A673 (cell line): ENCODE results near the gene SPDEF. TPM values are rescaled to one million over a fixed set of nuclear protein-coding genes. Genes with fewer than 3 reads are reported as not detected.

Source experiments
- BruUV-seq: library from RNA; stranded (reverse); fragments of 400-500 nt; replicated peaks from 2 replicates; lab custom pipeline; 2021; lab: Mats Ljungman, UMichigan
- CTCF ChIA-PET: fragments of 300-600 bp; sonication (Branson Sonifier 250); formaldehyde crosslinking; loops from one replicate; lab custom pipeline; 2022; ENCODE audit warnings: antibody characterized with exemption; lab: Charles Lee
- POLR2A ChIA-PET: fragments of 300-600 bp; sonication (Branson Sonifier 250); formaldehyde crosslinking; loops from one replicate; lab custom pipeline; 2022; ENCODE audit warnings: antibody characterized with exemption; ENCODE audit not compliant: low non-redundant PET; lab: Charles Lee
- DNase-seq: peaks from one replicate; pipeline ENCODE4 v3.0.0-alpha.2; 2015; ENCODE audit warnings: low spot score
- H3K27ac ChIP-seq: fragments of 200-600 bp; sonication (generic); 2 replicates; pipeline ENCODE4 v1.5.1; 2016; ENCODE audit warnings: mixed run types, low read depth, mild to moderate bottlenecking, mixed read lengths, antibody characterized with exemption, low read length; ENCODE audit not compliant: poor library complexity, severe bottlenecking
- H3K27me3 ChIP-seq: fragments of 200-600 bp; sonication (generic); replicated peaks from 2 replicates; pipeline ENCODE4 v1.6.1; 2017; ENCODE audit warnings: mixed run types, low read depth, mild to moderate bottlenecking, mixed read lengths, antibody characterized with exemption, low read length; ENCODE audit not compliant: insufficient read depth, poor library complexity
- H3K36me3 ChIP-seq: fragments of 200-600 bp; sonication (generic); 2 replicates; pipeline ENCODE4 v1.6.1; 2016; ENCODE audit warnings: mixed run types, mild to moderate bottlenecking, mixed read lengths, antibody characterized with exemption, low read length; ENCODE audit not compliant: insufficient read depth, poor library complexity, severe bottlenecking
- H3K4me1 ChIP-seq: fragments of 200-600 bp; sonication (generic); 2 replicates; pipeline ENCODE4 v1.6.1; 2017; ENCODE audit warnings: mixed run types, mild to moderate bottlenecking, mixed read lengths, antibody characterized with exemption, low read length; ENCODE audit not compliant: insufficient read depth, poor library complexity, severe bottlenecking
- H3K4me3 ChIP-seq: fragments of 200-600 bp; sonication (generic); 2 replicates; pipeline ENCODE4 v1.5.1; 2016; ENCODE audit warnings: low read depth, mixed run types, mild to moderate bottlenecking, mixed read lengths, low read length; ENCODE audit not compliant: poor library complexity, severe bottlenecking
- H3K9me3 ChIP-seq: fragments of 200-600 bp; sonication (generic); 2 replicates; pipeline ENCODE4 v1.6.1; 2016; ENCODE audit warnings: mixed run types, low read depth, mild to moderate bottlenecking, mixed read lengths, antibody characterized with exemption, low read length; ENCODE audit not compliant: poor library complexity, severe bottlenecking
- CTCF ChIP-seq: fragments of 300-800, 200-600 bp; sonication (generic); conservative IDR thresholded peaks from 2 replicates; pipeline ENCODE4 v1.5.1; 2017; ENCODE audit warnings: low read depth, mild to moderate bottlenecking, antibody characterized with exemption, low read length, moderate library complexity, mixed read lengths
- EZH2 ChIP-seq: fragments of 200-600 bp; sonication (generic); IDR thresholded peaks from 2 replicates; pipeline ENCODE4 v1.6.1; 2017; ENCODE audit warnings: borderline replicate concordance, low read depth, mild to moderate bottlenecking, mixed read lengths, antibody characterized with exemption, low read length; ENCODE audit not compliant: poor library complexity, severe bottlenecking
- intact Hi-C: fragments of 100-400 bp; cut with micrococcal nuclease; formaldehyde crosslinking; loops from one replicate; pipeline ENCODE4 v1.10.0; 2022; ENCODE audit not compliant: unreplicated experiment
- total RNA-seq: library from RNA; stranded (reverse); gene quantifications from 2 replicates; pipeline ENCODE4 v1.2.3, GENCODE V29; 2021

SPDEF gene
- total RNA-seq, 1 experiment from 2014 or later, result not detected

DNA sequence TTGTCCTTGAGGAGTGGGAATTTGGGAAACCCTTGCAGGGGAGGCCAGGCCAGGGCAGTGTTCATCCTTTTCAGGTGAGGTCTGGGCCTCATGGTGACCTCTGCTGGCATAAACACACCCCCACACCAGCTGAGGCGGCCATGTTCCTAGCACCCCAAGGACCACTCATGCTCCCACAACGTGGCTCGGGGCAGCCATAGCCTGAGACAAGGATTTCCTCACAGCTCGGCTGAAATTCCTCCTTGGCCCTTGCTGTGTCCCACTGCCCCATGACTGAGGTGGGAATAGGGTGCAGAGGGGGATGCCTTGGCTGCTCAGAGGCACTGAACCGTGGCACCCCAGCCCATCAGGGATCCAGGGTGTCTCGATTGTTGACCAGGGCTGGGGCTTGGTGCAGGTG, 27.3 kb upstream of the SPDEF start:
- no TSS peak for BruUV-seq
- Histone ChIP-seq H3K4me1 (no peaks in the 10 kb centered on the region), H3K4me3 (no peak overlapping the region), H3K27ac (no peak overlapping the region), H3K9me3 (no peaks in the 10 kb centered on the region), H3K27me3 (no peaks in the 10 kb centered on the region), H3K36me3 (no peaks in the 10 kb centered on the region)
- intact Hi-C loops, result no loop called here
- ChIA-PET CTCF (no interaction called here), POLR2A (no interaction called here)
- no peak for DNase-seq
- TF ChIP-seq CTCF (peak; percentile 39), EZH2 (no peak)

- ChIA-PET POLR2A (no interaction called here), CTCF (no interaction called here)
- no peak for TF ChIP-seq CTCF
- no peak for TF ChIP-seq EZH2
- Histone ChIP-seq H3K36me3 (no peaks in the 10 kb centered on the region), H3K4me3 (no peak overlapping the region), H3K27me3 (no peaks in the 10 kb centered on the region), H3K27ac (no peak overlapping the region), H3K9me3 (no peaks in the 10 kb centered on the region), H3K4me1 (no peaks in the 10 kb centered on the region)
- DNase-seq, result no peak
- intact Hi-C loops, result no loop called here
- no TSS peak for BruUV-seq
Observed at GRCh38 chr6:34581561-34581920, 25.4 kb upstream of the SPDEF start.

DNA sequence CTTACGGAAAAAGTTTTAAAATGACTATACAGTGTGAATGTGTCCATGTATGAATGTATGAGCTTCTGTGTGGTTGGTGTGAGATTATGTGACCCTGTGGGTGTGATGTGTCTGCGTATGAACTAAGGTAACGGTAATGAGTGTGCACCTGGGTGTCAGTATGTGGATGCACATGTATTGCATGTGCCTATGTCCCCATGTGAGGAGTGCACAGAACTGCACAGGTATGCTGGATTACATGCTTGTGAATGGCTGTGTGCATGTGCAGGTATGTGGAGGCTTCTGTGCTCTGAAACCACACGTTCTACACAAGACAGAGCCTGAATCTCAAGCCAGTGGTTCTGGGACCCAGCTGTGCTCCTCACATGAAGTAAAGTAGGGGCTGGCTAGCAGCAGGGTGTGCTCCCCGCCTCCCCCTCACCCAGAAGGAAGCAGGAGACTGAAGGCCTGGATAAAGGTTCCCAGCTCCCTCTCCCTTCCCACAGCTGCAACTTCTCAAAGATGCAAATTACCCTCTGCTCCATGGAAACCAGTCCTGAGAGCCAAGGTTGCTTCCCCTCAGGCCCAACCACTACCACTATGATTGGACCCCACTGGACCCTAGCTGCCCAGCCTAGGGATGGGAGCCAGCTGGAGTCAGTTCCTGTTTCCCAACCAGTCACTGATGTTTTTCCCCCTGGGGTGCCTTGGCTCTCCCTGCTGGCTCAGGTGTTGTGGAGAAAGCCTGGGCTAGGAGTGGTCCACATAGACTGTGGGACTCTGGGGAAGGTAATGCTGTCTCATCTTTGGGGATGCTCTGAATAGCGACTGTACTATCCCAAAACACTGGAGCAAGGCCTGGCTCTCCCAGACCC, 24.8 kb upstream of the SPDEF start:
- DNase-seq, result no peak
- TF ChIP-seq EZH2 (no peak), CTCF (no peak)
- H3K9me3 ChIP-seq, result no peaks in the 10 kb centered on the region
- H3K4me1 ChIP-seq, result no peaks in the 10 kb centered on the region
- ChIA-PET CTCF (no interaction called here), POLR2A (no interaction called here)
- H3K27me3 ChIP-seq, result no peaks in the 10 kb centered on the region
- H3K36me3 ChIP-seq, result no peaks in the 10 kb centered on the region
- no peak overlapping the region for H3K27ac ChIP-seq
- BruUV-seq, result no TSS peak
- intact Hi-C loops, result no loop called here
- H3K4me3 ChIP-seq, result no peak overlapping the region
